ENCODE results near the gene STARD9. TPM values are rescaled to one million over a fixed set of nuclear protein-coding genes. Genes with fewer than 3 reads are reported as not detected.

Gene STARD9
- total RNA-seq, 1 donor from 2014 or later: 7.1 TPM

DNA sequence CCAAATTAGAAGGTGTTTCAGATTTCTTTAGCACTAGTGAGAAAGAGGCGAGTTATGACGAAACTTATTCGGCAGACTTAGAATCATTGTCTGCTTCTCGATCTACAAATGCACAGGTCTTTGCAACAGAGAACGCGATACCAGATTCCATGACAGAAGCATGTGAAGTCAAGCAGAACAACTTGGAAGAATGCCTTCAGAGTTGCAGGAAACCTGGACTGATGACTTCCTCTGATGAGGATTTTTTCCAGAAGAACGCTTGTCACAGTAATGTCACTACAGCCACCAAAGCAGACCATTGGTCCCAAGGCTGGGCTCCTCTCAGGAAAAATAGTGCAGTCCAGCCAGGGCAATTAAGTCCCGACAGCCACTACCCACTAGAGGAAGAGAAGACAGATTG is 110.9 kb downstream of the STARD9 start:
- DNase-seq (ENCODE audit: low read depth) (no peak), FAIRE-seq (no peak)
- H3K4me2 ChIP-seq (ENCODE audit: low read length): no peak overlapping the region
- no peaks in the 10 kb centered on the region for H3K27me3 Mint-ChIP-seq (ENCODE audit: low read depth, unreplicated experiment)
- no peak overlapping the region for H3K4me3 ChIP-seq (ENCODE audit: insufficient read depth, low read depth, low read length)
- peaks cover 27% of the 10 kb centered on the region for H3K36me3 ChIP-seq (ENCODE audit: insufficient read depth, low read length)
- no peak overlapping the region for H3K9ac ChIP-seq (ENCODE audit: low read length)
- no peak overlapping the region for H2AFZ ChIP-seq (ENCODE audit: low read depth, low read length)
- H3K27me3 ChIP-seq (ENCODE audit: insufficient read depth, low read length): no peaks in the 10 kb centered on the region
- H3K9me3 Mint-ChIP-seq (ENCODE audit: unreplicated experiment): peaks cover 2% of the 10 kb centered on the region
- no peak overlapping the region for H3K27ac Mint-ChIP-seq (ENCODE audit: unreplicated experiment)
- H3K4me1 Mint-ChIP-seq (ENCODE audit: low read depth, unreplicated experiment): no peaks in the 10 kb centered on the region
- H3K9me3 ChIP-seq (ENCODE audit: insufficient read depth, low read depth, low read length): no peaks in the 10 kb centered on the region
- H3K4me1 ChIP-seq (ENCODE audit: insufficient read depth, low read length): no peaks in the 10 kb centered on the region
- H3K79me2 ChIP-seq (ENCODE audit: insufficient read depth, low read length): no peaks in the 10 kb centered on the region
- TF ChIP-seq, protein P1, sequence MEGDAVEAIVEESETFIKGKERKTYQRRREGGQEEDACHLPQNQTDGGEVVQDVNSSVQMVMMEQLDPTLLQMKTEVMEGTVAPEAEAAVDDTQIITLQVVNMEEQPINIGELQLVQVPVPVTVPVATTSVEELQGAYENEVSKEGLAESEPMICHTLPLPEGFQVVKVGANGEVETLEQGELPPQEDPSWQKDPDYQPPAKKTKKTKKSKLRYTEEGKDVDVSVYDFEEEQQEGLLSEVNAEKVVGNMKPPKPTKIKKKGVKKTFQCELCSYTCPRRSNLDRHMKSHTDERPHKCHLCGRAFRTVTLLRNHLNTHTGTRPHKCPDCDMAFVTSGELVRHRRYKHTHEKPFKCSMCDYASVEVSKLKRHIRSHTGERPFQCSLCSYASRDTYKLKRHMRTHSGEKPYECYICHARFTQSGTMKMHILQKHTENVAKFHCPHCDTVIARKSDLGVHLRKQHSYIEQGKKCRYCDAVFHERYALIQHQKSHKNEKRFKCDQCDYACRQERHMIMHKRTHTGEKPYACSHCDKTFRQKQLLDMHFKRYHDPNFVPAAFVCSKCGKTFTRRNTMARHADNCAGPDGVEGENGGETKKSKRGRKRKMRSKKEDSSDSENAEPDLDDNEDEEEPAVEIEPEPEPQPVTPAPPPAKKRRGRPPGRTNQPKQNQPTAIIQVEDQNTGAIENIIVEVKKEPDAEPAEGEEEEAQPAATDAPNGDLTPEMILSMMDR (IDR thresholded peaks at IDR 0.05; ENCODE audit: insufficient read depth, low read depth, low read length): no peak
- no peak for TF ChIP-seq EZH2 (IDR thresholded peaks at IDR 0.05; ENCODE audit: insufficient read depth, low read length)
- peaks cover 59% of the 10 kb centered on the region for H3K36me3 Mint-ChIP-seq (ENCODE audit: low read depth, unreplicated experiment)
- H4K20me1 ChIP-seq (ENCODE audit: insufficient read depth, low read length): no peaks in the 10 kb centered on the region
- H3K4me3 Mint-ChIP-seq (ENCODE audit: unreplicated experiment): no peak overlapping the region
- H3K27ac ChIP-seq (ENCODE audit: low read depth, low read length): no peak overlapping the region

- TF ChIP-seq EZH2 (IDR thresholded peaks at IDR 0.05; ENCODE audit: insufficient read depth, low read length): no peak
- TF ChIP-seq, protein P1 (IDR thresholded peaks at IDR 0.05; ENCODE audit: insufficient read depth, low read depth, low read length): no peak
- no peaks in the 10 kb centered on the region for H3K27me3 ChIP-seq (ENCODE audit: insufficient read depth, low read length)
- Mint-ChIP-seq H3K36me3 (ENCODE audit: low read depth, unreplicated experiment) (peaks cover 59% of the 10 kb centered on the region), H3K4me1 (ENCODE audit: low read depth, unreplicated experiment) (no peaks in the 10 kb centered on the region), H3K9me3 (ENCODE audit: unreplicated experiment) (peaks cover 2% of the 10 kb centered on the region), H3K4me3 (ENCODE audit: unreplicated experiment) (no peak overlapping the region), H3K27me3 (ENCODE audit: low read depth, unreplicated experiment) (no peaks in the 10 kb centered on the region), H3K27ac (ENCODE audit: unreplicated experiment) (no peak overlapping the region)
- no peaks in the 10 kb centered on the region for H3K9me3 ChIP-seq (ENCODE audit: insufficient read depth, low read depth, low read length)
- H3K27ac ChIP-seq (ENCODE audit: low read depth, low read length): no peak overlapping the region
- H3K4me2 ChIP-seq (ENCODE audit: low read length): no peak overlapping the region
- no peak for FAIRE-seq
- no peak overlapping the region for H3K4me3 ChIP-seq (ENCODE audit: insufficient read depth, low read depth, low read length)
- no peak for DNase-seq (ENCODE audit: low read depth)
- H3K4me1 ChIP-seq (ENCODE audit: insufficient read depth, low read length): no peaks in the 10 kb centered on the region
- H3K36me3 ChIP-seq (ENCODE audit: insufficient read depth, low read length): peaks cover 20% of the 10 kb centered on the region
- no peak overlapping the region for H2AFZ ChIP-seq (ENCODE audit: low read depth, low read length)
- H3K79me2 ChIP-seq (ENCODE audit: insufficient read depth, low read length): no peaks in the 10 kb centered on the region
- H3K9ac ChIP-seq (ENCODE audit: low read length): no peak overlapping the region
- H4K20me1 ChIP-seq (ENCODE audit: insufficient read depth, low read length): no peaks in the 10 kb centered on the region
Observed at GRCh38 chr15:42687740-42688139, 112.3 kb downstream of the STARD9 start.

- Histone ChIP-seq H3K79me2 (ENCODE audit: insufficient read depth, low read length) (no peaks in the 10 kb centered on the region), H3K9ac (ENCODE audit: low read length) (no peak overlapping the region), H3K9me3 (ENCODE audit: insufficient read depth, low read depth, low read length) (no peaks in the 10 kb centered on the region), H3K36me3 (ENCODE audit: insufficient read depth, low read length) (peaks cover 16% of the 10 kb centered on the region), H3K4me1 (ENCODE audit: insufficient read depth, low read length) (no peaks in the 10 kb centered on the region), H3K27ac (ENCODE audit: low read depth, low read length) (no peak overlapping the region), H4K20me1 (ENCODE audit: insufficient read depth, low read length) (no peaks in the 10 kb centered on the region), H3K27me3 (ENCODE audit: insufficient read depth, low read length) (no peaks in the 10 kb centered on the region), H3K4me2 (ENCODE audit: low read length) (no peak overlapping the region), H2AFZ (ENCODE audit: low read depth, low read length) (no peak overlapping the region), H3K4me3 (ENCODE audit: insufficient read depth, low read depth, low read length) (no peak overlapping the region)
- H3K27ac Mint-ChIP-seq (ENCODE audit: unreplicated experiment): no peak overlapping the region
- DNase-seq (ENCODE audit: low read depth): no peak
- H3K4me3 Mint-ChIP-seq (ENCODE audit: unreplicated experiment): no peak overlapping the region
- peaks cover 56% of the 10 kb centered on the region for H3K36me3 Mint-ChIP-seq (ENCODE audit: low read depth, unreplicated experiment)
- no peak for FAIRE-seq
- TF ChIP-seq EZH2 (IDR thresholded peaks at IDR 0.05; ENCODE audit: insufficient read depth, low read length): no peak
- TF ChIP-seq, protein P1 (IDR thresholded peaks at IDR 0.05; ENCODE audit: insufficient read depth, low read depth, low read length): no peak
- no peaks in the 10 kb centered on the region for H3K27me3 Mint-ChIP-seq (ENCODE audit: low read depth, unreplicated experiment)
- peaks cover 2% of the 10 kb centered on the region for H3K9me3 Mint-ChIP-seq (ENCODE audit: unreplicated experiment)
- no peaks in the 10 kb centered on the region for H3K4me1 Mint-ChIP-seq (ENCODE audit: low read depth, unreplicated experiment)
Observed at GRCh38 chr15:42688301-42688700, 112.9 kb downstream of the STARD9 start.
